ENCODE results near the gene YPEL5.
A peak's percentile ranks its signal among the peaks of the same experiment; 100 is the strongest.
"Not testable (repeated sequence)": the region's sequence is repeated elsewhere in the genome, so short reads cannot be mapped to it uniquely, and the experiment has no call there.

Gene YPEL5

DNA sequence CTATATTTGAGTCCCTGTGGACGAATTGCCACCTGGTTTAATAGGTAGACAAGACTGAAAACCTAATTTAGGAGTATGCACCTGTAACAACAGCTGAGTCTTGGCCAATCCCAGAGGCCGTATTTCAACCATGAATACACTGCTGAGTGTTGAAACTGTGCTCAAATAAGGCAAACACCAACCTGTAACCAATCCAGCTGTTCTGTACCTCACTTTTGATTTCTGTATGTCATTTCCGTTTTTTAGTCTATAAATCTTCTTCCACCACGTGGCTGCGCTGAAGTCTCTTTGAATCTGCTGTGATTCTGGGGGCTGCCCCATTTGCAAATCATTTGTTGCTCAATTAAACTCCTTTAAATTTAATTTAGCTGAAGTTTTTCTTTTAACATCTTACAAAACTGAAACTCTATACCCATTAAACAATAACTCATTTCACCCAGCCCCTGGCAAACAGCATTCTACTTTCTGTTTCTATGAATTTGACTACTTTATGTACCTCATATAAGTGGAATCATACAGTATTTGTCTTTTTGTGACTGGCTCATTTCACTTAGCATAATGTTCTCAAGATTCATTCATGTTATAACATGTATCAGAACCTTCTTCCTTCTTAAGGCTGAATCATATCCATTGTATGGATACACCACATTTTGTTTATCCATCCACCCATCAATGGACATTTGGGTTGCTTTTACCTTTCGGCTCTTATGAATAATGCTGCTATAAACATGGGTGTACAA lies 7.5 kb upstream of the YPEL5 start:
- no peak for DNase-seq

DNA sequence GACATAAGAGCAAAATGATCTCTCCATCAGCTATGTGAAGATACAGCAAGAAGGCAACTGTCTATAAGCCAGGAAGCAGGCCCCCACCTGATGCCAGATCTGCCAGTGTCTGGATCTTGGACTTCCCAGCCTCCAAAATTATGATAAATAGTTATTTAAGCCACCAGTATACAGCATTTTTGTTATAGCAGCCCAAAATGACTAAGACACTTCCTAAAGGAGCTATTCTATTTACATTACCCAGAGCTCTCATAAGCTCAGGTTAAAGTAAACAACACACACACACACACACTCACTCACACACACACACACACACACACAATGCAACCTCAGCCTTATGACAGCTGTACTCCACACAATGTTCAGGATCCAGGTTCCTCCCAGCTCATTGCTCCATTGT lies 5.7 kb upstream of the YPEL5 start:
- no peak for DNase-seq

DNA sequence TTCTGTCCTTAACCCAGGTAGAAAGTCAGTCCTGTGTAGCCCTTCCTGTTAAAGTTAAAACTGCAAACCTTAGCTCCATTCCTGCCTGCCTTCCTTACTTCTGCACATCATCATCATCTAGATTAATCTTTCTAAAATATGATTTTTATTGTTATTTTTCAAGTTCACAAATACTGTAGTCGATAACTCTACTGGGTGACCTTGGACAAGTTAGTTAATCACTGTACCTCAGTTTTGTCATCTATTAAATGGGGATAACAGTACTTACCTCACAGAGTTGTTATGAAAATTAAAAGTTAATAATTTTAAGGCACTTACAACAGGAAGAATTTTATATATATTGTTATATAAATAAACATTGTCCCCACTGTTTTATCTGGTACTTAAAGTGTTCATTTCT lies 2.5 kb upstream of the YPEL5 start:
- no peak for DNase-seq

DNA sequence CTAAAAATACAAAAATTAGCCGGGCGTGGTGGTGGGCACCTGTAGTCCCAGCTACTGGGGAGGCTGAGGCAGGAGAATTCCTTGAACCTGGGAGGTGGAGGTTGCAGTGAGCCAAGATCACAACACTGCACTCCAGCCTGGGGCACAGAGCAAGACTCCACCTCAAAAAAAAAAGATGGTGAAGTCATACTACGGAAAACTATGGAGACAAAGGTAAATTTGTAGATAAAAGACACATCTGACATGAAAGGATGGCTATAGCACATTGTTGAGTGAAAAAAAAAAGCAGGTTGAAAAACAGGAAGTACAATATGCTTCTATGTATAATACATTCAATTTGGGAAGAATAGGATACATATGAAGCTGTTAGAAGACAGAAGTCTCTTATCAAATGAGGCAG lies 1.9 kb upstream of the YPEL5 start:
- not testable (repeated sequence) for DNase-seq

DNA sequence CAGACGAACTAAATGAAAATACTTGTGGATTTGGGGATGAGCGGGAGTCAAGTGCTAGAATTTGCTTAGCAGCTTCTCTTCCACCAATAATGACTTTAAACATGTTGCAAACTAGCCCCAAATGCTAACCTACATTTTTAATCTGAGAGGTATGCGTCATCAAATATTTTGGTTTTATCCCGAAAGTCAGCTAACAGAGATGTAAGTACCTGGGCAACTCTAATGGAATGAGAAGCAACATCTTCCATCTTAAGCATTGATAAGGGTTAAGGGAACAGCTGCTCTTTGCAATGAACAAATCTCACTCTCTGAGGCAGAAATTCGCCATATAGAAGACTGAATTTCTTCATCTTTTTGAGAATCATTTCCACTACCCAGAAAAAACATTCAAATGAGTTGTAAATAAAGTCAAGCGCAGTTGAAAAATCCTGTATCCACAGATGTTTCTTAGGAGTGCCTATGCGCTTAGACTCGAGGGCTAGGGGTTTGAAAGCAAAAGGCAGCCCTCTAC lies 926 bp upstream of the YPEL5 start:
- peak; percentile 6 for DNase-seq

DNA sequence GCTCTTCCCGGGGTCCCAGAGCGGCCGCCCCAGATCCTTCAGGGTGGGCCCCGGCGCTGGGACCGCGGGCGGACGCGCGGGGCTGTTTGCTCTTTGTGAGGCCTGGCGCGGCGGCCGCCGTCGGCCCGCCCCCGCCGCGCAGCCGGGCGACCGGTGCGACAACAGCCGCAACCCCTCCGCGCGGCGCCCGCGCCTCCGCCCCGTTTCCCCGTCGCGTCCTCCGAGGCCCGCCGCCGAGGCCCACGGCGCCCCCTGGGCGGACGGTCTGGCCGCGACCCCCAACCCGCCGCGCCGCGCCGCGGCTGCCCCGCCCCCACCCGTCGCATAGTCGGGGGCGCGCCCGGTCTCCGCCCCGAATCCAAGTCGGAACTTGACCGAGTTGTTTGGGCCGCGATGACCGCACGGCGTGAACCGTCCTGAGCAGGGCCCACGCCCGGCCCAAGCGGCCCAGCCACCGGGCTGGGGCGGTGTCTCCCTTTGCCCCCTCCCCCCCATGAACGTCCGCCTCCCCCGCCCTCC lies 448 bp downstream of the YPEL5 start:
- DNase-seq, result peak; percentile 6

DNA sequence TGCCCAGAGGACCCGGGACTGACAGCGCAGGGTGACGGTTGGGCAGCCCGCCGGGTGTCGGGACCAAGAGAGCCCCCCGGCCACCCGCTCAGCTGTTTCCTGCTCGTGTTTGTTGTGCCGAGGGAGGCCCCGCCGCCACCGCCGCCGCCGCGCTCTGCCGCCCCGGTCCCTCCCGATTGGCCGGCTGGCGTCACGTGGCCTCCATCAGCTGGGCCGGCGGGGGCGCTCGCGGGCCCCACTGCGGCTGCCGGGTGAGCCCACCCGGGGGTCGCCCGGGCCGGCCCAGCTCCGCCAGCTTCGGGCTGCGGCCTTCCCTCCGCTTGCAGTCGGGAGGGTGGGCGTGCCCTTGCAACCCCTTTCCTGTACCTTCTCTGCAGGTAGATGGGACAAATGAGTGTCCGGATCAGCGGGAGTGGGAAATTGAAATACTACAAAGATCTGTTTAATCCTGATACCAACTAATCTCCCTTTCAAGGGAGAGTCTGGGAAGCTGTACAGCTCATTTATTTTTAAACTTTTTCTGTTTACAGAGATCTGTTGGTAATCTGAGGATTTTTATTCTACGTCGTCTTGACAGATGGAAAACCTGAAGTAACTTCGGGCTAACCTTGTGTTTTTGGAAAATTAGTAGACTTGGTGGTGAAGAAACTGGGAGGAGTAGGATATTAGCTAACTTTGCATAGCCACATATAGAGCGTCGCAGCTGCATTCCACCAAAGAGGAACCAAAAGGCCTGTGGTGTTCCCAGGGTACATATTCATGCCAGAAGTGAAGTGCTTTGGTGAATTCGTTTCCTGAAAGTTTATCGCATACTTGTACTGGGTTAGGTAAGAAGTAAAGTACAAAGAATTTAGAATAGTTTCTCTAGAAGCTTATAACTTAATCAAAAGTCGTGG lies 1.2 kb downstream of the YPEL5 start:
- peak; percentile 86 for DNase-seq

DNA sequence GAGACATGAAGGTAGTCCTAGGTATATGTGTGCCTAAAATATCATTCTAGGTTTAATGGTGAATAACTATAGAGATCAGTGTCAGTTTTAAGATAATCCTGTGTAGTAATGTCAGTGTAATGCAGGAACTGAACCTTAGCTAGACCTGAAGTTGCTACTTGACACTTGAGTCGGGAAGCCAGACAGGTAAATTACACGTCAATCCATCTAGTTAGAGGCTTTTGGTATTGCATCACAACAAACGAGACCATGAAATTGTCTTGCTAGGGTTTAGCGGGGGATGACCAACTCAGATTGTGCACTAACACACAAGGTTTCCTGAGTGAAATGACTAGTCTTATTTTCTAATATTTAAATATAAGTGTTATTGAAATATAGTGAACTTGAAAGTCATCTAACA lies 2.0 kb downstream of the YPEL5 start:
- no peak for DNase-seq

DNA sequence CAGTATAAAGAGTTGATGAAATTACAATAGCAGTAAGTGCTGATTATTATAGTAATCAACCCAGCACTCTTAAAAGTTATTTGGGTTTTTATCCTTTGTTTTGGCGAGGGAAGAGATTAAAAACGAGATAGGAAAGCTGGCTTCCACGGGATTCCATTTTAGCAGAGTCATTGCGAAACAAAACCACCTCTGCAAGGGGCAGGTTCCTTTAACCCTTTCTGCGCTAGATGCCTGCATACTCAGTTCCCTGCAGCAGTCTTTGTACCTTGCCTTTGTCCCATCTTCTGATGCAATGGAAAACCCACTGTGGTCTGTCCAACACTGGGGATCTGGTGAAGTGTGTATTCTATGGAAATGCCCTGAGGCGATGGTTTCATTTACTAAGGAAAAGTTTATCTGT lies 2.7 kb downstream of the YPEL5 start:
- no peak for DNase-seq

DNA sequence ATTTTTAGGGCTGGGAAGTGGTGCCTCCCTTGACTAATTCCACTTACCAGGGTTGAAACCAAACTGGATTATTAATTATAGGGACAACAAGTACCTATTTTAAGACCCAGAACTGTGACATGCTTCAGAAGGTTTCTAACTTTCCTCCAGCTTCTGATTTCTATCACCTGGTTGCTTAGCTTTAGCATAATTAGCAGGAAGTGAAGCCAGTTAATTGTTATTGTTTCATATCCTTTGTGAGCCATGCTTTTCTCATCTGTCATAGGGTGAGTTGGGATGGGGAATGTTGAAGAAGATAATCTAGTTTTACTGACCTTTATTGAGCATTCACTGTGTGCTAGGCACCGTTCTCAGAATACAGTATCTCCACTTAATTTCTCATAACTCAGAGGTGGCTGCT lies 3.2 kb downstream of the YPEL5 start:
- no peak for DNase-seq

DNA sequence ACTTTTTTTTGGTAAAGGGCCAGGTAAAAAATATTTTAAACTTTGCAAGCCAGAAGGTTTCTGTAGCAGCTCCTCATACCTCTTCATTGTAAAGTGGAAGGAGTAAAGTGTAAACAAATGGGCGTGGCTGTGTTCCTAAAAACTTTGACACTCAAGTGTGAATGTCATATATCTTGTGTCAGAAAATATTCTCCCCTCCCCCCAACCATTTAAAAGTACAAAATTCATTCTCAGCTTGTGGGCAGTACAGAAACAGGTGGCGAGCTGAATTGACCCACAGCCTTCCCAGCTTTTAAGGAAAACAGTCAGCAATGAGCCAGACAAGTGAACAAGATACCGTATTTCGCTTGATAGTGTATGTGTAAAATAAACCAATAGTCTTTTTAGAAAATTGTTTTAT lies 4.0 kb downstream of the YPEL5 start:
- no peak for DNase-seq

DNA sequence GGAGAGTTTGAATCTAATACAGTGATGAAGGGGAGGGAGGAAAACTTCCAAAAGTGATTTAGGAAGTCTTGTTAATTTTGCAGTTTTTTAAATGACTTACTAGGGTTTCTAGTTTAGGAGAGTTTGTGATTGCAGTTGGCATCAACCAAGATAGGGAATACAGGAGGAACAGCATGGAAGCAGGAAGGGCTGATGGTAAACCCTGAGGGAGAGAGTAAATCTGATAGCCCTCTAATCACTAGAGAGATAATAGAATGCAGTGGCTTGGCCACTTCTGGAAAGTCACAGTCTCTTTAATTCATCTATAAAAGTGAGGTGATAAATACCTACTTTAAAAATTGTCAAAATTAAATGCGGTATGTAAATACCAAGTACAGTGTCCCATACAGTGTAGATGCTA lies 5.6 kb downstream of the YPEL5 start:
- DNase-seq, result no peak

DNA sequence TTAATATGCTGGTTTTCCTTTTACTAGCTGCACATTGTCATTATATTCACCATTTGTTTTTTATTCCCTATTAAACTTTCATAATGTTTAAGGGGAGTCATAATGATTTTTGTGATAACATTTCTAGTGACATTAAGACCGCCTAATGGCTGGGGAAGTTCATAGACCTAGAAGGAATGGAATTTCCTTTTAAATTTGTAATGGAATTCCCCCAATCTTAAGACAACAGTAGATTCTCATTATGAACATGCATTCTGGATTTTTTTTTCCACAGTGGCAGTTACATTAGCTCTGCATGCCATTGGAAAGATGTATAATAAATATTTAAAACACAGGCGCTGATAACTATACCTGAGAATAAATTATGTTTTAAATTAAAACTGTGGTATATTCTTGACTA lies 8.4 kb downstream of the YPEL5 start:
- DNase-seq, result no peak

DNA sequence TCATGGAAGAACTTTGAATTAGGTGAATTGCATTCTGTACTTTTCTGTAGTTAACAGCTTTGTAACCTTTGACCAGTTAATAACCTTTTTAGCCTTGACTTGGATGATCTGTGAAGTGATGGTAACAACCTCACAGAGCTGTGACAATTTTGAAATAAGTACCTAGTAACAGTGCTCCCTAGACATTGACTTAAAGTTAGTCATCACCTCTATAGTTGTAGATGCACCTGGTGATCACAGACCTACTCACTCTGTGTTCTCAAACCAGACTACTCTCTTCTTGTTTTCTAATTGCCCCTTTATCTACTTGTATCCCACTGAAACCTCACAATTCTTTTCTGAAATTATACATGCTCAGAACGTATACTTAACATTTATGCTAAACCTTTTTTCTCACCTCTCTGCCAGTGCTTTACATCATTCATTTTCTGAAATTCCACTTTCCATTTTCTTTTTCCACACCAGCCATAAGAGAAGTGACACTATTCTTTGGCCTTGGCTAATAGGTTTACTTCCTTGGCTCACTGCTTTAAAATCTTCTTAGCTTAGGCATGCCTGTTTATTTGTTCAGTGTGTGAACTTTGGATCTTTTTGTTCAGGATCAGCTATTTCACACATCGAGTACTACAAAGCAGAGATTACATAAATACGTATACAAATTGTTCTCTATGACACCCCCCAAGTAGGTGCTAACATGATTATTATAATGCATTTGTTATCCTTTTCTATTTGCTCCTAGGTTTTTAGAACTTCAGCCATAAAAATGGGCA lies 9.3 kb downstream of the YPEL5 start:
- no peak for DNase-seq

DNA sequence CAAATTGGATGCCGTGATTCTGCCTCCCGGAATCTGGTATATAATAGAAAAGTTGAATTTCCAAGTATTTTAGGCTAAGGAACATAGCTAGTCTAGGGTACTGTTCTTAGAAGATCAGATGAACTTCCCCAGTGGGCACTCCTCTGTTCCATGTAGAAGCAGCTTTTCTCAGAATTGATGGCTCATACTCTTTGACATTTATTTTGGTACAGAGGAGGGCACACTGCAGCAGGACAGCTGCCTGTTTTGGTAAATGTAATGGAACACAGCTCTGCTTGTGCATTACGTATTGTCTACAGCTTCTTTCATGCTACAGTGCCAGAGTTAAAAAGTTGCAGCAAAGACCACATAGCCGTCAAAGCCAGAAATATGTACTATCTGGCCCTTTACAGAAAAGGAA lies 10.8 kb downstream of the YPEL5 start:
- DNase-seq, result no peak

DNA sequence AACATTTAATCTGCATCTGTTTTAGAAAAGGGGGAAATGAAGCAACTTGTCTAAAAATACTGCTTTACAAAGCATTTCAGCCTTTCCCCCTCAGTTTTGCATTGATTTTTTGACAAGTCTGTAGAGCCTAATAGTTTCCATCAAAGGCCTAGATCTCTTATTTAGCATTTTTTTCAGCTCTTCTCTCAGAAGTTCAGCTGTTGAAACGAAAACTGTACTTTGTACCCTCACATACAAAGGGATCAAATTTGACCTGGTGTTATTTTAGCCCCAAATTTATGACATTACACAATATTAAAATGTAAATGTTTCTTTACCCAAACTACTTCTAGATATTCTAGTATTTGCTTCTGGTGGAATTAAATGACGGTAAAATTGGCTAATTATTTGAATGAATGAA lies 13.0 kb downstream of the YPEL5 start:
- DNase-seq, result no peak

DNA sequence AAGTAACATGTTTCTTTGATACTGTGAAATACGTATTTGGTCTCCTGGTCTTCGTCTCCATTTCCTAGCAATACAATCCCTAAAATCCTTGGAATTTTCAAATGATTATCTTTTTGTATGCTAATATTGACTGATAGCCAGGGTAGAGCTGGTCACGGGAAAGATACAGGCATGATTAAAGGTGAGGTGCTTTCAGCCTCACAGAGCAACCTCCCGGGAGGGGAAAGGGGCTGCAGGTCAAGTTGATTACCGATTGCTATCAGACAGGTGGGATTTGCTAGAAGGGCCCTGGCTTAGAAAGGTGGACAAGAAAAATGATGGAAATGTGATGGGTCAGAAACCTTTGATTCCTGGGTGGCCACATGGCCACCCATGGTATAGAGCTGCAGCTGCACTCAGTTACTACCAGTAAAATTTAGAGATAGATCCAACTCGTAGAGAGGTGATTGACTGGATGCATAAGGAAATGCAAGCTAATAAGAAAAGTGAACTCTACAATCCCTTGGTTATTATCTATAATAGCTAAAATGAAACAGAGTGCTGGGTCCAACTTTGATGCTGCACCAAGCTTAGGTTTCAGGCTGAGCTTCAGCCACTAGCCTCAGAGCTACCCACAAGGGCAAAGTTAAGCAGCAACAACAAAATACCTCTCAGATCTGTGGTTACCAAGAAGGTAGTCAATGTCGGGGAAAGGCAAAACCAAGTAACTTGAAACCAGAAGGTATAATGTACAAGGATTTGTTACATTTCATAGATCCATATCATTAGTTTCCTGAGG lies 15.3 kb downstream of the YPEL5 start:
- DNase-seq, result no peak

DNA sequence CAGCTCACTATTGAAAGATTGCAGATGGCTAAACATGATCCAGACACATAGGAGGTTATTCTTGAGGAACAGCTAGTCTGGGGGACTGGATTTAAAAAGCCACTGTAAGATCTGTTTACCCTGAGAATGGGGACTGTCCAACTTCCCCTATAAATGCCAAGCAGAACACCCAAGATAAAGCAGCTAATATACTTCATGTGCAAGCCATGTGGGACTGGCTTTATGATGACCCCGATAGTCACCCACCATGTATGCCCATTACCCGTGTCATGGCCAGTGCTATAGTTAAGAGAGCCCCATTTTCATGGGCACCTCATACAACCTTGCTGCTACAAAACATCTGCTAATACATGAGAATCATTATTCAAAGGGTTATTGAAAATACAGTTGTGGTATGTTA lies 16.0 kb downstream of the YPEL5 start:
- no peak for DNase-seq

DNA sequence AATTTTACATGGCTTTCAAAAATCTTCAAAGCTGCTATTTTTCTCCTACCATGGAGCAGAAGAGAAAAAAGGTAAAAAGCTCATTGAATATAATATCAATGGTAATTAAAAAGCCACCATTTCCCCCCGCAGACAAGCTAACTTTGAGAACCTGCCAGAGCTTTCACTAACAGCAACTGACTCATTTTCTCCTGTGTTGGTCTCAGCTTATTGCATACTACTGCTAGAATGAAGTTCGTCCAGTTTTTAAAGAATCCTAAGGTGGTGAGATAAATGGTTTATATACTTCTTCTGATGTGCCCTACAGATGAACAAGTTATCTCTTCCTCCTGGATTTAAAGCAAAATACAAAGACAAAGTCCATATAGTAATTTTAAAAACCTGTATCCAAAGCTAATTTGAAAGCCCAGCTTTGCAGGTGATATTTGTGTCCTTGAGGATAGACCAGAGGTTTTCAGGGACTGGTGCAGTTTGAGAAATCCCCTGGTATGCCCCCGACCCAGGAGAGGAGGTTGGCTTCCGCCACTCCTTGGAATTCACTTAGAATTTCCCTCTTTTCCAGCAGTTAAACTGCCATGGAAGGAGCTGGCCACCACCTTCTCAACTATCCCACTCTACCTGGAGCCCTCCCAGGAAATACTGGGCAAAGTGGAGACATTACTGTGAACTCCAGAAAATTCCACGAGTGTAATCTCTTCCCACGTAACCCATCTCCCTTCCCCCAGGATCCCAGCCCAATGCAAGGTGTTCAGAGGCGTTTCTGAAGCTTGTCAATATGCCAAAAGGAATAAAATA lies 17.5 kb downstream of the YPEL5 start:
- DNase-seq, result no peak

DNA sequence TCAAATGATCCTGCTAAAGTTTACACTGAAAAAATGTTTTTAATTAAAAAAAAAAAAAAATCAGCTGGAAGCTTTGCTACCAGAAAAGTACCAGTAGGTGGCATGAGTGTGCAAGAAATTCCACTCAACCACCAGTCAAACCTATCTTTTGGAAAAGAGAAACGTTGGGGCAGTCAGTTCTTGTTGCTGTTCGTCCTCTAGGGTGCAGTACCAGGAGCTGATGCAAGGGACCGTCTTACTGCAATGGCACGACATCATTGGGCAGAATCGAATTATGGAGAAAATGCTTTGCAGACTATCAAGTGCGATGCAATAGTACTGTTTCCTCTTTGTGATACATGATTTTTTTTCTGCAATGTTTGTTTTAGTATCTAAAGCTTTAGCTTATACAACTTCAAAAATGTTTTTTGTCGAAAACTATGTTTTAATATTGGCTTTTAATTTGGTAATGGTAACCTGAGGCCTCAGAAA lies 18.3 kb downstream of the YPEL5 start:
- DNase-seq, result peak; percentile 69

DNA sequence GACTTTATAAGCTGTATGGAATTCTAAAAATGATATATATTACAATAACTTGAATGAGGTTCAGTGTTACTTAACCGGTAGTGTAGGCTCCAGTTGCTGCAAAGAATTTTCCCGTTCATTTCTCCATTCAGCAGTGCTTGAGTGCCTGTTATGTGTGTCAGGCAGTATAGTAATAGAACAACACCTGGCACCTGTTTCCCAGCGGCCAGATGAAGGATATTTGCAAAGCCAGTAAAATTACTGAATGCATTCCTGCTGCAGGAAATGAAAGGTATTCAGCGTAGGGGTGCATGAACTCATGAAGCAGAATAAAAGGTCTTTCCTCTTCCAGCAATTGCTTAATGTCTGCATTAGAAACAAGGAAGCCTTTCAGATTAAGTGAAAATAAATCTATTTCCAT lies 18.8 kb downstream of the YPEL5 start:
- DNase-seq, result no peak
